ENCODE data around the gene MFSD8. TPM values are rescaled to one million over a fixed set of nuclear protein-coding genes. Genes with fewer than 3 reads are reported as not detected.
"Not testable (repeated sequence)": the region's sequence is repeated elsewhere in the genome, so short reads cannot be mapped to it uniquely, and the experiment has no call there.

The MFSD8 gene
- total RNA-seq, 1 donor from 2014 or later, result 33.0 TPM

DNA sequence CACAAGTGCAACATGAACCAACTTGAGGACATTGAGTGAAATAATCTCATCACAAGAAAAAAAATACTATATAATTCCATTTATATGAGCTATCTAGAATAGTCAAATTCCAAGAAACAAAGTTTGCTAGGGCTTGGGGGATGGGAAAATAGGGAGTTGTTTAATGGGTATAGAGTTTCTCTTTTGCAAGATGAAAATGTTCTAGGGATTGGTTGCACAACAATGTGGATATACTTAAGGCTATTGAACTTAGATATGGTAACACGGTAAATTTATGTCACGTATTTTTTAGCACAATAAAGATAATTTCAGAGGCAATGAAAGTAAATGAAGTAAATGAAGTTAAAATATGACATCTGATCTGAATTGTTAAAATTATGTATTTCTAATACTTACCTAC lies 7.9 kb downstream of the MFSD8 start:
- no peak for DNase-seq (ENCODE audit: low spot score)

DNA sequence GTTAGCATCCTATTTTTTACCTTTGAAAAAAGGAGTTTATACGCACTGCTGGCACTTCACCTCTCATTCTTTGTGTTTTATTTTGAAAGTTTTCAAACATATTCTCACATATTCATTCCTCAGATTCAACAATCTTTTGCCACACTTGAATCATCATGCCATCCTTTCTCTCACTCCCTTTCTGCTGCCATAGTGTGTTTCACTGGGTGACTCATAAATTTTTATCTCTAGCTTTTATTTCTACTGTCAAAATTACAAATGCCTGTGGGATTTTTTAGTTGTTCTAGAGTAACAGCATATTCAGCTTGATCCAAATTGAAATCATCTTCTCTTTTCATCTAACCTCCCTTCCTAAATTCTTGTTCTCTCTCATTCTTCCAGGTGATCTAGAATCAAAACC lies 28.0 kb downstream of the MFSD8 start:
- DNase-seq (ENCODE audit: low spot score), result no peak

DNA sequence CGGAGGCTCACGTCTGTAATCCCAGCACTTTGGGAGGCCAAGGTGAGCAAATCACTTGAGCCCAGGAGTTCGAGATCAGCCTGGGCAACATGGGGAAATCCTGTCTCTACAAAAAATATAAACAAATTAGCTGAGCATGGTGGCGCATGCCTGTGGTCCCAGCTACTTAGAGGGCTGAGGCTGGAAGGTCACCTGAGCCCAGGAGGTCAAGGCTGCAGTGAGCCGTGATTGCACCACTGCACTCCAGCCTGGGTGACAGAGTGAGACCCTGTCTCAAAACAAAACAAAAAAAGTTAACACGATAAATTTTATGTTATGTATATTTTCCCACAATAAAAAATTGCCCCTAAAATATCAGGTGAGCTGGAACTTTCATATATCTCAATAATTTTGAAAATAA lies 33.1 kb downstream of the MFSD8 start:
- not testable (repeated sequence) for DNase-seq (ENCODE audit: low spot score)

DNA sequence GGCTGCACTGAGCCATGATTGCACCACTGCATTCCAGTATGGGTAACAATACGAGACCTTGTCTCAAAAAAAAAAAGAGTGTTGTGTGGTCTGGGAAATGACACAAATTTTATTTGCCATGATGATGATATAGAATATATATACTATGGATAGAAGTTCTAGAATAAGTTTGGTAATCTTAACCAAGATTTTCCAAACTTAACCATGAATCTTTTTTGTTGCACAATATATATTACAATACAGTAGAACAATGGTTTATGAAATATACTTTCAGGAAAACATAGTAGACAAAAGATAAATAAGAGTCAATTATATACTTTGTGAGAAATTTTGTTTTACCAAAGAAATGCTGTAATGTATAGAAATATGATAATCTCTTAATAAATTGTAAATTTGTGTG lies 34.8 kb downstream of the MFSD8 start:
- no peak for DNase-seq (ENCODE audit: low spot score)

DNA sequence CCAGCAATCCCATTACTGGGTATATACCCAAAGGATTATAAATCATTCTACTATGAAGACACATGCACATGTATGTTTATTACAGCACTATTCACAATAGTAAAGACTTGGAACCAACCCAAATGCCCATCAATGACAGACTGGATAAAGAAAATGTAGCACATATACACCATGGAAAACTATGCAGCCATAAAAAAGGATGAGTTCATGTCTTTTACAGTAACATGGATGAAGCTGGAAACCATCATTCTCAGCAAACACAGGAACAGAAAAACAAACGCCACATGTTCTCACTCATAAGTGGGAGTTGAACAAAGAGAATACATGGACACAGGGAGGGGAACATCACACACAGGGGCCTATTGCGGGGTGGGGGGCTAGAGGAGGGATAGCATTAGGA lies 39.3 kb downstream of the MFSD8 start:
- not testable (repeated sequence) for DNase-seq (ENCODE audit: low spot score)

DNA sequence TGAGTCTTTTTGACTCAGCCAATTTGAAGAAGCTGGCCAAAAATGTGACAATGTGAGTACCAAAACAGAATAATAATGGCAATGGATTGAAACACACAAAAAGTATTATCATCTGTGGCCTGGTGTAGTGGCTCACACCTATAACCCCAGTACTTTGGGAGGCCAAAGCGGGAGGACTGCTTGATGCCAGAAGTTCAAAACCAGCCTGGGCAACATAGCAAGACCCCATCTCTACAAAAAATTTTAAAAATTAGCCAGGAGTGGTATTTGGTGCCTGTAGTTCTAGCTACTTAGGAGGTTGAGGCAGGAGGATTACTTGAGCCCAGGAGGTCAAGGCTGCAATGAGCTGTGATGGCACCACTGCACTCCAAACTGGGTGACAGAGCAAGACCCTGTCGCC lies 42.7 kb downstream of the MFSD8 start:
- DNase-seq (ENCODE audit: low spot score), result no peak

DNA sequence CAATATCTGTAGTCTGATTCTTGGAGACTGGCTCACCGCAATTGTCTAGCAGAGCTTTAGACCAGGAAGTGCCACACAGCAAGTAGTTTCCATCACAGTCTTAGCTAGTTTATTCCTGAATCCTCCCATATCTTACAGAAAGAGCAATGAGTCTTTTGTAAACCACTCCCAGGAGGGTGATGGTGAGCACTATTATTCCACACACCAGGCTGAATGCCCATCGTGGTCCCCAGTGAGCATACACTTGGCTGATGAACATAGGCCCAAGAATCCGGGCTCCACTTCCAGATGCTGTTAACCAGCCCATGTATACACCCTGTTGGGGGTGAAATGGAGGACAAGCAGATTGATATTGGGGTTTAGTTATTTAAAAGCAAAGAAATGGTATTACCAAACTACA lies 44.5 kb downstream of the MFSD8 start:
- DNase-seq (ENCODE audit: low spot score), result no peak

DNA sequence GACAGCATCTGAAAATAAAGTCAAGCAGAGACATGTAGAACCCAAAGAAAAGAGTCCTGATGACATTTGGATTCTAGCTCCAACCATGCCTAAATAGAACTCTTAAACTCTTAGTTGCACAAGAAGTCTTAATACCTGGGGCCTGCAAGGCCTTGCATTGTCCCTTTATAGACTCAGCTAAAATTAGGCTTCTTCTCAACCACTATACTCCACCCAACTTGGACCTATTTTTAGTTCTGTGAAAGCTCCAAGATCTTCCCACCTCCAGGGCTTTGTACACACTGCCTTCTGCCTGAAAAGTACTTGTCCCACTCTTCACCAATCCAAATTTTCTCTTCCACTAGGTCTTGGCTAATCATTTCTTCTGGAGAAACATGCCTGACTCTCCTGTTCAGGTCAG lies 47.8 kb downstream of the MFSD8 start:
- DNase-seq (ENCODE audit: low spot score), result no peak

DNA sequence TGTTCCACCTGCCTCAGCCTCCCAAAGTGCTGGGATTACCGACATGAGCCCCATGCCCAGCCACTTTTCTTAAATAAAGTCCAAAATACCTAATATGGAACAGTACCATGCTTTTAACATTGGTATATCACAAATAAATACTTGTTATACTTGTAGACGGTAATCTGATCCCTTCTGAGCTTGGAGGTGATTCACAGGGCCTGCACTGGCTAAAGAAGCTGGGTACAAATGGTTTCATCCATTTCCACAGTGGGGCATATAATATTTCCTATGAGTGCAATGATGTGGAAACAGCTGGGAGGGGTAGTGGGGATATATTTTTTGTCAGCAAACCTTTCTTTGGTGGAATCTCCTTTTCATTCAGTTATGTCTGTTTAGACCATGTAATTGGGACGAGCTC lies 48.5 kb downstream of the MFSD8 start:
- no peak for DNase-seq (ENCODE audit: low spot score)

DNA sequence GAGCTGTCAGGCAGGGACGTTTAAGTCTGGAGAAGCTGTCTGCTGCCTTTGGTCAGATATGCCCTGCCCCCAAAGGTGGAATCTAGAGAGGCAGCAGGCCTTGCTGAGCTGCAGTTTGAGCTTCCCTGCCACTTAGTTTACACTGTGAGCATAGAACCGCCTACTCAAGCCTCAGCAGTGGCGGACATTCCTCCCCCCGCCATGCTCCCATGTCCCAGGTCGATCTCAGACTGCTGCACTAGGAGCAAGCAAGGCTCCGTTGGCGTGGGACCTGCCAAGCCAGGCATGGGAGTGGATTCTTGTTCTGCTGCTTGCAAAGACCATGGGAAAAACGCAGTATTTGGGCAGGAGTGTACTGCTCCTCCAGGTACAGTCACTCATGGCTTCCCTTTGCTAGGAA lies 59.9 kb downstream of the MFSD8 start:
- DNase-seq (ENCODE audit: low spot score), result no peak

DNA sequence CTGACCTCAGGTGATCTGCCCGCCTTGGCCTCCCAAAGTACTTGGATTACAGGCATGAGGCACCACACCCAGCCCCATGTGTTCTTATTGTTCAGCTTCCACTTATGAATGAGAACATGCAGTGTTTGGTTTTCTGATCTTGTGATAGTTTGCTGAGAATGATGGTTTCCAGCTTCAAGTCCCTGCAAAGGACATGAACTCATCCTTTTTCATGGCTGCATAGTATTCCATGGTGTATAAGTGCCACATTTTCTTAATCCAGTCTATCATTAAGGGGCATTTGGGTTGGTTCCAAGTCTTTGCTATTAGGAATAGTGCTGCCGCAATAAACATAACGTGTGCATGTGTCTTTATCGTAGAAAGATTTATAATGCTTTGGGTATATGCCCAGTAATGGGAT lies 65.3 kb downstream of the MFSD8 start:
- not testable (repeated sequence) for DNase-seq (ENCODE audit: low spot score)

DNA sequence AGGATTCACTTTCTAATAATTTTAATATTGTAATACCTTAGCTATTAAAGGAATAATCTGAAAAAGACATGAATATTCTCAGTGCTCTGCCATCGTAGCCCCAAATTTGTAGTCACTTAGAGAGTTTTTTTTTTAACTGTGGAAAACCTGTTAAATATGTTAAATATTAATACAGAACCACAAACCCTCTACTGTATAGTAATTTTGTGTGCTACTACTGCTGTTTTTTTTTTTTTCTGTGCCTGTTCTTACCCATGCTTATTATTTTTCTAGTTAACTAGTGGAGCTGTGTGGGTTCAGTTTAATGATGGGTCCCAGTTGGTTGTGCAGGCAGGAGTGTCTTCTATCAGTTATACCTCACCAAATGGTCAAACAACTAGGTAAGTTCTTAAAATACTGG lies 68.4 kb downstream of the MFSD8 start:
- DNase-seq (ENCODE audit: low spot score), result no peak

DNA sequence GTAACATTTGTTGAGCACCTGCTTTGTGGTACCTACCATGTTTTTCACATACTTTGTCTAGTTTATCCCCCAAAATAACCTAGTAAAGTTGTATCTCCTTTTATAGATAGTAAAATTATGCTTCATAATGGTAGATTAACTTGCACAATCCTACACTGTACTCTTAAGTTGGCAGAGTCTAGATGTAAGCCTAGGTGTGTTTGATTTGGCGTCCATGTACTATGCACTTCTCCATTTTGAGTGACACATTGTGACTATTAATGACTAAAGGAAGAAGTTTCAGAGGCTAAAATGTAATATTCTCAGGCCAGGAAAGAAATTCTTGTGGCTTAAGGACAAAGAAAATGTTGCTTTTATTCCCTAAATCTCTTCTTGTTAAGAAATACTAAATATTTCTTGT lies 68.9 kb downstream of the MFSD8 start:
- DNase-seq (ENCODE audit: low spot score), result no peak

DNA sequence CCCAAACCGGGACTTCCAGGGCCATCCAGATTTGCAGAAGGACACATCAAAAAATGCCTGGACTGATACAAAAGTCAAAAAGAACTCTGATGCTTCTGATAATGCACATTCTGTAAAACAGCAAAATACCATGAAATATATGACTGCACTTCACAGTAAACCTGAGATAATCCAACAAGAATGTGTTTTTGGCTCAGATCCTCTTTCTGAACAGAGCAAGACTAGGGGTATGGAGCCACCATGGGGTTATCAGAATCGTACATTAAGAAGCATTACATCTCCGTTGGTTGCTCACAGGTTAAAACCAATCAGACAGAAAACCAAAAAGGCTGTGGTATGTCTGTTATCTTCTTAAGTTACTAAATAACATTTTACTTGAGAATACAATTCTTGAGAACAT lies 75.1 kb downstream of the MFSD8 start:
- peak; percentile 1 for DNase-seq (ENCODE audit: low spot score)

DNA sequence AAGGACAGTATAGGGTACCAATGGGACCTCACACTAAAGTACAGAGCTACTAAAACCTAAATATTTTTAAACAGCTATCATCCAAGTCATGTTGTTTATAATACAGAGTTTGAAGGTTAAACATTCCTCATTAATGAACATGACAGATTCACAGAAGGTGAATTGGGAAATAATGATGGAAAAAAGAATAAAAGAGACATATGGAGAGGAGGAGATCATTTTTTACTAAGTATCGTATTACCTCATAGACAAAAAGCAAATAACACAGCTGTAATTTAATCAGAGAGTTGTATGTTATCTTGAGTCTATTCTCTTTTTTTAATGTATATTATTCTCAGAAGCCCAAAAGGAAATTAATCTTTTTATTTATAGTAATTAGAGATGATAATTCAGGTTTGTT lies 76.4 kb downstream of the MFSD8 start:
- DNase-seq (ENCODE audit: low spot score), result no peak

DNA sequence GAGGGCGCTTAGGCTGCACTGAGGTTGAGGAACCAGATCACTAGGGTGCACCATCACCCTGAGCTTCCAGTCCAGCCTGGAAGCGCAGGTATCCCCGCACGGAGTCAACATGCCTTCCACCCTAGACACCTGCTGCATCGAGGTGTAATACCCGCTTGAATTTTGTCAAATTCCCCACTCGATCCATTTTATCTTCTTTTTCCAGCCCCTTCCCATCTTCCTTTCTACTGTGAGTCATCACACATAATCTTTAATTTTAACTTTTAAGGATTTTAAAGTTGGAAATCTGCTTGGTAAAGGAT lies 83.5 kb downstream of the MFSD8 start:
- no peak for DNase-seq (ENCODE audit: low spot score)

DNA sequence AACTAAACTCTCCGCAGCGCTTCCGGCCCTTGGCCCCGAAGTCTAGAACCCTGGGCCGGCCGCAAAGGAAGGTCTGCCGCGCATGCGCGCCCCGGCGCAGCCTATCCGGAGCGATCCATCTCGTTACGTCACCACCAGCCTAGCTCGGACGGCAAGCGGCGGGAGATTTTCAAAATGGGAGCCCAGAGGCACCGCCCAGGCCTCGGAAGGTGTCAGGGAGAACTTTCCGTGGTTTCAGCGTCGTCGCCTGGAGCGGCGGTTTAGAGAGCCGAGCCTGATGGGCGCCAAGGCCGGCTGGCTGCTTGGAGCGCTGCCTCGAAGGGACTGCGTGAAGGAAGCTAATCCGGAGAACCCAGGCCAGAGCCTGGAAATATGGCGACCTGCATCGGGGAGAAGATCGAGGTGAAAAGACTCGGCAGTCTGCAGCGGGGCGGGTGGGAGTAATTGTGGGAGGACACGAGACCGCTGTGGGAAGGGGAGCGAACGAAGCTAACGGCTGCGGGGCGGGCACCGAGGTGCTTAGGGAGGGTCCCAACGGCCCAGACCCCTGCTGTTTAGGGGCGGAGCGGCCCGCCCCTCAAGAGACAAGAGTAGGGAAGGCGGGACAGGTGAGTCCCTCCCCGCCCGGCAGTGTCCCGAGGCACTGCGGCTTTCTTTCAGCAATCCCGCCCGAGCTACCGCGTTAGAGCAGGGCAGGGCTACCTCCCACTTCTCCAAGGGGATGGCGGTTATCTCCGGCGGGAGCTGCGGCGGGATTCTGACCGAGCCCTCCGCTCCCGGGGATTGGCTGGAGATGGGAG lies 84.0 kb downstream of the MFSD8 start, which contains the start of gene PLK4:
Gene PLK4, plus strand, starts transcription at position 131 of the 800 bp plus-strand sequence. Its CDS starts 242 bp downstream, at position 373.
- peak; percentile 99 for DNase-seq (ENCODE audit: low spot score)

DNA sequence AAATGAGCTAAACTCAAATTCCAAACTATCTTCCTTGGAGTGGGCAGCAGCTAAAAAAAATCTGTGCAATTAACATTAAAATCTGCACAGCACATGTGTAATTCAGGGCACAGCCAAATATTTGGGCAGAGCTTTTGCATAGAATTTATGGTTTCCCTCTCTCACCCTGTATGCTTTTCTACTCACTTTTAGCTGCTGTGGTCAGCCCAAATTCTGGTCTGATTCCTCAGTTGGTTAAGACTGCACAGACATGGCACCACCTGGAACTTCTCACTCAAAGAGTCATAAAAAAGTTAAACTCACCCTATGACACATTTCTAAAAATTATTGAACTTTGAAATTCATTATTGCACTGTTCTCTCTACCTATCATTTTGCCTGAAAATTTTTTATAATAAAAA lies 89.2 kb downstream of the MFSD8 start:
- DNase-seq (ENCODE audit: low spot score), result no peak

DNA sequence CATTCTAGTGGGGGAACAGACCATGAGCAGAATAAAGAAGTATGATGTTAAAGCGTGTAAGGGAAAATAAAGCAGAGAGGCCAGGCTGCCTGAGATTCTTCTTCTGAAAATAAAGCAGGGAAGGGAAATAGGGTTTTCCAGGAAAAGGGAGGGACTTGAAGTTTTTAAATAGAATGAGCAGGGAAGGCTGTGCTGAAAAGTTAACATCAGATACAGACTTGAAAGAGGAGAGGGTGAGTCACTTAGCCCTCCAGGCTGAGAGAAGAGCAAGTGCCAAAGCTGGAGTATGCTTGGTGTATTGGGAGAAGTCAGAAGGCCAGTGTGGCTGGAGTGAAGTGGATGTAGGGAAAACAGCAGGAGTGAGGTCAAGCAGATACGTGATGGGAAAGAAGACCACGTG lies 94.3 kb downstream of the MFSD8 start:
- peak; percentile 88 for DNase-seq (ENCODE audit: low spot score)

DNA sequence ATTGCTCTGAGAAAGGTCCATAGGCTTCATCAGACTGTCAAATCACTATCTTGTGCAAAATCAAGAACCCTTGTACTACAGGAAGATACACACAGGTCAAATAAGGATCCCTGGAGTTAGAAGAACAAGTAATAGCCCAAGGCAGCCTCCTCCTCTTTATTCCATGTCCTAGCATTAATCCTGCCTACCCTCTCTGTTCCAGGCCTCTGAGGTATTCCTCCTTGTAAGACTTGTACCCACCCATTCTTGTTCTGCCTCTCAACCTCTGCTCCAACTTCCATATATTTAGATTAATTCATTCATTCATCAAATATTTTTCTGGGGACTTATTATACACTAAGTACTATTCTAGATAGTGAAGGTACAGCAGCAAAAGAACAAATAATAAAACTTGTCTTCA lies 94.7 kb downstream of the MFSD8 start:
- no peak for DNase-seq (ENCODE audit: low spot score)

DNA sequence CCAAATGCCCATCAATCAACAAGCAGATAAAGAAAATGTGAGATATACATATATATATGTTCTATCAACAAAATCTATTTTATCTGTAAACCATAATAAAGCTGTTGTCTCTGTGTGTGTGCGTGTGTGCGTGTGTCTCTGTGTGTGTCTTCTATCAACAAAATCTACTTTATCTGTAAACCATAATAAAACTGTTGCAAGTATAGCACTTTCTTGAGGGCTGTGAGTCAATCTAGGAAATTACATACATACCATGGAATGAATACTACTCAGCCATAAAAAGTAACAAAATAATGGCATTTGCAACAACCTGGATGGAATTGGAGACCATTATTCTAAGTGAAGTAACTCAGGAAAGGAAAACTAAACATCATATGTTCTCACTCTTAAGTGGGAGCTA lies 96.8 kb downstream of the MFSD8 start:
- DNase-seq (ENCODE audit: low spot score), result no peak
